K562 (cell line): ENCODE measurements around the gene SPPL3.

ENCODE experiments used
- HNRNPLL ChIP-seq: fragments of 200-400 bp; formaldehyde crosslinking; IDR thresholded peaks from 2 replicates; pipeline ENCODE4 v1.6.1; 2017; ENCODE audit warnings: low read length, low read depth, mild to moderate bottlenecking; ENCODE audit not compliant: poor library complexity, severe bottlenecking
- JUN ChIP-seq, 2 experiments: sonication (generic) in 1 of 2; formaldehyde crosslinking in 1 of 2; IDR thresholded peaks; 2 replicates each; pipeline versions ENCODE4 v1.6.1 to v1.8.0; 2012 to 2022; ENCODE audit warnings: borderline replicate concordance in 2 of 2, mild to moderate bottlenecking in 2 of 2, improper control_type of control experiment in 1 of 2, low read depth in 1 of 2, low read length in 1 of 2, missing genetic modification reagents in 1 of 2
- NR2C2 ChIP-seq, 2 experiments: fragments of 200-800 bp in 1 of 2; sonication (Bioruptor generic) in 1 of 2; sonication (generic) in 1 of 2; formaldehyde crosslinking in 1 of 2; IDR thresholded peaks; 2 replicates each; pipeline versions ENCODE4 v1.6.1 to v1.8.0; 2016 to 2022; ENCODE audit warnings: mild to moderate bottlenecking in 1 of 2, missing compliant biosample characterization in 1 of 2, missing genetic modification characterization in 1 of 2, missing genetic modification reagents in 1 of 2
- POLR2AphosphoS5 ChIP-seq: IDR thresholded peaks from 2 replicates; pipeline ENCODE4 v1.6.1; 2011; ENCODE audit warnings: mild to moderate bottlenecking, low read depth, low read length, moderate library complexity; ENCODE audit not compliant: control insufficient read depth, insufficient read depth
- TEAD4 ChIP-seq, 2 experiments: sonication (generic) in 1 of 2; formaldehyde crosslinking in 1 of 2; IDR thresholded peaks; 2 replicates each; pipeline versions ENCODE4 v1.6.1 to v1.8.0; 2012 to 2022; ENCODE audit warnings: borderline replicate concordance in 1 of 2, inconsistent platforms in 1 of 2, low read length in 1 of 2, mild to moderate bottlenecking in 1 of 2, missing genetic modification reagents in 1 of 2
- XRCC4 ChIP-seq: IDR thresholded peaks from one replicate; pipeline ENCODE4 v1.6.1; 2011; ENCODE audit not compliant: insufficient read depth, insufficient read length; ENCODE audit errors: extremely low read depth
- ZNF707 ChIP-seq: fragments of 250-450 bp; sonication (Bioruptor Pico); conservative IDR thresholded peaks from 2 replicates; pipeline ENCODE4 v1.8.0; 2022; ENCODE audit warnings: inconsistent platforms, mild to moderate bottlenecking, moderate library complexity
- ZNF77 ChIP-seq: fragments of 250-450 bp; sonication (Bioruptor Pico); IDR thresholded peaks from 2 replicates; pipeline ENCODE4 v1.5.0; 2020
- TF ChIP-seq, protein P1 (sequence below): fragments of 450-650 bp; IDR thresholded peaks from 2 replicates; pipeline ENCODE4 v1.6.1; 2016; ENCODE audit warnings: missing biosample characterization, missing genetic modification characterization
- TF ChIP-seq, protein P2 (sequence below), 3 experiments: IDR thresholded peaks in 2 of 3; conservative IDR thresholded peaks in 1 of 3; 2 replicates each; pipeline ENCODE4 v1.5.1; 2011 to 2012; ENCODE audit warnings: low read length in 3 of 3, mild to moderate bottlenecking in 3 of 3, control low read depth in 2 of 3, improper control_type of control experiment in 1 of 3, inconsistent platforms in 1 of 3, low read depth in 1 of 3, mixed read lengths in 1 of 3, moderate library complexity in 1 of 3; ENCODE audit not compliant: insufficient read depth in 2 of 3
- TF ChIP-seq, protein P3 (sequence below), 2 experiments: fragments of 450-650 bp; formaldehyde crosslinking in 1 of 2; IDR thresholded peaks; 2 replicates each; pipeline versions ENCODE4 v1.4.0 to v1.6.1; 2014 to 2020; ENCODE audit warnings: mild to moderate bottlenecking in 2 of 2, borderline replicate concordance in 1 of 2, low read depth in 1 of 2
- TF ChIP-seq, protein P4 (sequence below): sonication (generic); formaldehyde crosslinking; IDR thresholded peaks from 2 replicates; pipeline ENCODE4 v1.8.1; 2023; ENCODE audit warnings: mild to moderate bottlenecking, missing genetic modification reagents

DNA sequence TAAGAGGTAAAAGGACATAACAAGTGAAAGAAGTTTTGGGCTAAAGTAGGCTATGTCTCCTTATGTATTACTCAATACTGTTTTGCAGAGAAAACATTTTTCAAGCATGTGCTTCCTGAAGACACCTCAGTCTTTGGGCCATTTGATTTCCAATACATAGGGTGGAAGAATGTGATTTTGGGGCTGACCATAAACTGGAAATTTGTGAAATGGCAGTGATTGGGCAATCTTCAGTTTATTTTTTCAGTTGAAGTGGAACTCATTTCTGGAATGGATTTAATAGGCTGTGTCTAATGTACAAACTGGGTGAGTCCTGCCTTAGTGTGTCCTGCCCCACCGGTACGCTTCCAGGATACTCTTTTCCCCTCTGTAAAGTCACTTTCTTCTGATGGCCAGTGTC is 181.4 kb downstream of the SPPL3 start:
- no peak for TF ChIP-seq ZNF77 (CRISPR knock-in tag)
- TF ChIP-seq, protein P1, sequence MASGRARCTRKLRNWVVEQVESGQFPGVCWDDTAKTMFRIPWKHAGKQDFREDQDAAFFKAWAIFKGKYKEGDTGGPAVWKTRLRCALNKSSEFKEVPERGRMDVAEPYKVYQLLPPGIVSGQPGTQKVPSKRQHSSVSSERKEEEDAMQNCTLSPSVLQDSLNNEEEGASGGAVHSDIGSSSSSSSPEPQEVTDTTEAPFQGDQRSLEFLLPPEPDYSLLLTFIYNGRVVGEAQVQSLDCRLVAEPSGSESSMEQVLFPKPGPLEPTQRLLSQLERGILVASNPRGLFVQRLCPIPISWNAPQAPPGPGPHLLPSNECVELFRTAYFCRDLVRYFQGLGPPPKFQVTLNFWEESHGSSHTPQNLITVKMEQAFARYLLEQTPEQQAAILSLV = no peak
- TF ChIP-seq NR2C2 (CRISPR knock-in tag; IDR thresholded peaks at IDR 0.05) = no peak
- TF ChIP-seq NR2C2 (tag; IDR thresholded peaks at IDR 0.05) = no peak
- TF ChIP-seq POLR2AphosphoS5 = no peak
- no peak for TF ChIP-seq TEAD4 (IDR thresholded peaks at IDR 0.05; ENCODE audit: low read length)
- TF ChIP-seq TEAD4 (CRISPR knock-in tag; IDR thresholded peaks at IDR 0.05; ENCODE audit: borderline replicate concordance) = no peak
- TF ChIP-seq, protein P2, sequence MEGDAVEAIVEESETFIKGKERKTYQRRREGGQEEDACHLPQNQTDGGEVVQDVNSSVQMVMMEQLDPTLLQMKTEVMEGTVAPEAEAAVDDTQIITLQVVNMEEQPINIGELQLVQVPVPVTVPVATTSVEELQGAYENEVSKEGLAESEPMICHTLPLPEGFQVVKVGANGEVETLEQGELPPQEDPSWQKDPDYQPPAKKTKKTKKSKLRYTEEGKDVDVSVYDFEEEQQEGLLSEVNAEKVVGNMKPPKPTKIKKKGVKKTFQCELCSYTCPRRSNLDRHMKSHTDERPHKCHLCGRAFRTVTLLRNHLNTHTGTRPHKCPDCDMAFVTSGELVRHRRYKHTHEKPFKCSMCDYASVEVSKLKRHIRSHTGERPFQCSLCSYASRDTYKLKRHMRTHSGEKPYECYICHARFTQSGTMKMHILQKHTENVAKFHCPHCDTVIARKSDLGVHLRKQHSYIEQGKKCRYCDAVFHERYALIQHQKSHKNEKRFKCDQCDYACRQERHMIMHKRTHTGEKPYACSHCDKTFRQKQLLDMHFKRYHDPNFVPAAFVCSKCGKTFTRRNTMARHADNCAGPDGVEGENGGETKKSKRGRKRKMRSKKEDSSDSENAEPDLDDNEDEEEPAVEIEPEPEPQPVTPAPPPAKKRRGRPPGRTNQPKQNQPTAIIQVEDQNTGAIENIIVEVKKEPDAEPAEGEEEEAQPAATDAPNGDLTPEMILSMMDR (IDR thresholded peaks at IDR 0.05 in 2 of 3, conservative IDR thresholded peaks at IDR 0.05 in 1 of 3; ENCODE audit: insufficient read depth in 2 of 3, low read depth in 1 of 3, low read length in 3 of 3) = no peak
- TF ChIP-seq XRCC4 = no peak
- TF ChIP-seq ZNF707 (CRISPR knock-in tag) = no peak
- TF ChIP-seq, protein P3, sequence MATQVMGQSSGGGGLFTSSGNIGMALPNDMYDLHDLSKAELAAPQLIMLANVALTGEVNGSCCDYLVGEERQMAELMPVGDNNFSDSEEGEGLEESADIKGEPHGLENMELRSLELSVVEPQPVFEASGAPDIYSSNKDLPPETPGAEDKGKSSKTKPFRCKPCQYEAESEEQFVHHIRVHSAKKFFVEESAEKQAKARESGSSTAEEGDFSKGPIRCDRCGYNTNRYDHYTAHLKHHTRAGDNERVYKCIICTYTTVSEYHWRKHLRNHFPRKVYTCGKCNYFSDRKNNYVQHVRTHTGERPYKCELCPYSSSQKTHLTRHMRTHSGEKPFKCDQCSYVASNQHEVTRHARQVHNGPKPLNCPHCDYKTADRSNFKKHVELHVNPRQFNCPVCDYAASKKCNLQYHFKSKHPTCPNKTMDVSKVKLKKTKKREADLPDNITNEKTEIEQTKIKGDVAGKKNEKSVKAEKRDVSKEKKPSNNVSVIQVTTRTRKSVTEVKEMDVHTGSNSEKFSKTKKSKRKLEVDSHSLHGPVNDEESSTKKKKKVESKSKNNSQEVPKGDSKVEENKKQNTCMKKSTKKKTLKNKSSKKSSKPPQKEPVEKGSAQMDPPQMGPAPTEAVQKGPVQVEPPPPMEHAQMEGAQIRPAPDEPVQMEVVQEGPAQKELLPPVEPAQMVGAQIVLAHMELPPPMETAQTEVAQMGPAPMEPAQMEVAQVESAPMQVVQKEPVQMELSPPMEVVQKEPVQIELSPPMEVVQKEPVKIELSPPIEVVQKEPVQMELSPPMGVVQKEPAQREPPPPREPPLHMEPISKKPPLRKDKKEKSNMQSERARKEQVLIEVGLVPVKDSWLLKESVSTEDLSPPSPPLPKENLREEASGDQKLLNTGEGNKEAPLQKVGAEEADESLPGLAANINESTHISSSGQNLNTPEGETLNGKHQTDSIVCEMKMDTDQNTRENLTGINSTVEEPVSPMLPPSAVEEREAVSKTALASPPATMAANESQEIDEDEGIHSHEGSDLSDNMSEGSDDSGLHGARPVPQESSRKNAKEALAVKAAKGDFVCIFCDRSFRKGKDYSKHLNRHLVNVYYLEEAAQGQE (IDR thresholded peaks at IDR 0.05; ENCODE audit: borderline replicate concordance) = no peak
- TF ChIP-seq, protein P3 (CRISPR knock-in tag; IDR thresholded peaks at IDR 0.05; ENCODE audit: low read depth) = no peak
- TF ChIP-seq, protein P4, sequence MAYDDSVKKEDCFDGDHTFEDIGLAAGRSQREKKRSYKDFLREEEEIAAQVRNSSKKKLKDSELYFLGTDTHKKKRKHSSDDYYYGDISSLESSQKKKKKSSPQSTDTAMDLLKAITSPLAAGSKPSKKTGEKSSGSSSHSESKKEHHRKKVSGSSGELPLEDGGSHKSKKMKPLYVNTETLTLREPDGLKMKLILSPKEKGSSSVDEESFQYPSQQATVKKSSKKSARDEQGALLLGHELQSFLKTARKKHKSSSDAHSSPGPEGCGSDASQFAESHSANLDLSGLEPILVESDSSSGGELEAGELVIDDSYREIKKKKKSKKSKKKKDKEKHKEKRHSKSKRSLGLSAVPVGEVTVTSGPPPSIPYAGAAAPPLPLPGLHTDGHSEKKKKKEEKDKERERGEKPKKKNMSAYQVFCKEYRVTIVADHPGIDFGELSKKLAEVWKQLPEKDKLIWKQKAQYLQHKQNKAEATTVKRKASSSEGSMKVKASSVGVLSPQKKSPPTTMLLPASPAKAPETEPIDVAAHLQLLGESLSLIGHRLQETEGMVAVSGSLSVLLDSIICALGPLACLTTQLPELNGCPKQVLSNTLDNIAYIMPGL = no peak
- TF ChIP-seq HNRNPLL = no peak
- no peak for TF ChIP-seq JUN (IDR thresholded peaks at IDR 0.05; ENCODE audit: borderline replicate concordance, low read depth, low read length)
- TF ChIP-seq JUN (CRISPR knock-in tag; IDR thresholded peaks at IDR 0.05; ENCODE audit: borderline replicate concordance) = no peak
